ENCODE results near the gene EIF4E2.

GRCh38 chr2:232588031-232588430 is 37.5 kb downstream of the EIF4E2 start:
- TF ChIP-seq POLR2A (IDR thresholded peaks at IDR 0.05), result no peak
- TF ChIP-seq, protein P1, sequence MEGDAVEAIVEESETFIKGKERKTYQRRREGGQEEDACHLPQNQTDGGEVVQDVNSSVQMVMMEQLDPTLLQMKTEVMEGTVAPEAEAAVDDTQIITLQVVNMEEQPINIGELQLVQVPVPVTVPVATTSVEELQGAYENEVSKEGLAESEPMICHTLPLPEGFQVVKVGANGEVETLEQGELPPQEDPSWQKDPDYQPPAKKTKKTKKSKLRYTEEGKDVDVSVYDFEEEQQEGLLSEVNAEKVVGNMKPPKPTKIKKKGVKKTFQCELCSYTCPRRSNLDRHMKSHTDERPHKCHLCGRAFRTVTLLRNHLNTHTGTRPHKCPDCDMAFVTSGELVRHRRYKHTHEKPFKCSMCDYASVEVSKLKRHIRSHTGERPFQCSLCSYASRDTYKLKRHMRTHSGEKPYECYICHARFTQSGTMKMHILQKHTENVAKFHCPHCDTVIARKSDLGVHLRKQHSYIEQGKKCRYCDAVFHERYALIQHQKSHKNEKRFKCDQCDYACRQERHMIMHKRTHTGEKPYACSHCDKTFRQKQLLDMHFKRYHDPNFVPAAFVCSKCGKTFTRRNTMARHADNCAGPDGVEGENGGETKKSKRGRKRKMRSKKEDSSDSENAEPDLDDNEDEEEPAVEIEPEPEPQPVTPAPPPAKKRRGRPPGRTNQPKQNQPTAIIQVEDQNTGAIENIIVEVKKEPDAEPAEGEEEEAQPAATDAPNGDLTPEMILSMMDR (IDR thresholded peaks at IDR 0.05), result no peak

Data from vagina (tissue), 2 donors.